NK-92 treated with Interleukin-12 subunit alpha and Interleukin-12 subunit beta, amount 100 ng/mL, for 24 hours (cell line): ENCODE results near the gene TNNI3K.

ENCODE experiments used
- DNase-seq: peaks from one replicate; lab custom pipeline; 2025; lab: John Stamatoyannopoulos, UW

TNNI3K gene

DNA sequence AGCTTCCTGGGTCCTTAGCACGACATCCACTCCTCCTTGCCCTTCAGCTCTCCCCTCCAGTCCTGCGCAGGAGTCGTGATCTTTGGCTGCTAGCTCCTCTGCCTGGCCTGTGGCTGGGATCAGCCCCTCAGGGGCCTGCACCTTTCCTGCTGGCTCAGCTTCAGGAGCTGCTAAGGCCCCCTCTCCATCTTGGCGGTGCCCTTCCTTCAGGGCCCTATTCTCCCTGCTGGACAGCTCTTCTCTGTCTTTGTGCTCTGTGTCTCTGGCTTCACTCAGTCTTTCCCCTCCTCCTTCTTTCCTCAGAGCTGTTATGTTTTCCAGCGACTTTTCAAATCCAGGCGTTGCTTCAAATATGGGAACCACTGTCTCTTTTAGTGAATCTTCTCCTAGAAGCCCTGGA is 336.7 kb downstream of the TNNI3K start:
- no peak for DNase-seq

GRCh38 chr1:74578101-74578500 is 342.9 kb downstream of the TNNI3K start:
- no peak for DNase-seq

GRCh38 chr1:74579425-74579824 is 344.2 kb downstream of the TNNI3K start:
- DNase-seq: no peak

- DNase-seq: no peak
These were observed 348.2 kb downstream of the TNNI3K start for GRCh38 chr1:74583397-74583796.

GRCh38 chr1:74584185-74584584 is 349.0 kb downstream of the TNNI3K start:
- no peak for DNase-seq

DNA sequence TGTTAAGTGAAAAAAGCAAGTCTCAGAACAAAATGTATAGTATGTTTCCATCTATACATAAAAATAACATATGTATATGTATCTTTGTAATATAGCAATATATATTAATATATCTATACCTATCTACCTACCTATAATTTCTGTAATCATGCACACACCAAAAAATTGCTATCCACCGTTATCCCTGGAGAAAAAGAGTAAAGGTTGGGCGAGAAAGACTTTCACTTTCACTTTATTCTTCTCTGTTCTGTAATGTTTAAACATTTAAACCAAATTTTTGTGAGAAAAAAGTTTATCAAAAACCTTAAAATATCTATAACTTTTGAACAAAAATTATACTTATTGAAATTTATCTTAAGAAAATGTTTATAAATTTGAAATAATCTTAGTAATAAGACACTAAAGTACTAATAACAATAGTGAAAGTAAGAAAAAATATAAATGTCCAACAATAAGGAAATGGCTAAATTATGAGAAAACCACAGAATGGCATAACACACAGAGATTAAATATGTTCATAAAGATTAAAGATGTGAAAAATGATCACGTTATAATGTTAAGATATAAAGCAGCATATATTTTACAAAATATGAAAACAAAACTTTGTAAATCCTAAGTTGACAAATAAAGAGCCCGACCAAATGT is 351.2 kb downstream of the TNNI3K start:
- DNase-seq: no peak

DNA sequence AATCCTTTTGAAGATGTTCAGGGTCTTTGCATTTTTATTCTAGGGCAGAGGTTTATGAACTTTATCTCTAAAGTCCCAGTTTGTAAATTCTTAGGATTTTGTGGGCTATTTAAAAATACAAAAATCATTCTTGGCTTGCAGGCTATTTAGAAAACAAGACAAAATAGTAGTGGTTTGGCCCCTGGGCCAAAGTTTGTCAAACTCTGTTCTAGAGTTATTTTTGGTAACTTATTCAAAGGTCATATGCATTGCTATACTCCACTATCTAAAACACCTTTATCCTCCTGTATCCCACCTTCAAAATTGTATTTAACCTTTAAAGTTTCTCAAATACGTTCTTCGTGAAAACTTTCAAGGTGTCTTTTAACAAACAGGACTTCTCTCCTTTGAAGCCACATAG is 352.7 kb downstream of the TNNI3K start:
- no peak for DNase-seq

- no peak for DNase-seq
These were observed 355.1 kb downstream of the TNNI3K start for GRCh38 chr1:74590288-74590687.

- DNase-seq: no peak
These were observed 356.8 kb downstream of the TNNI3K start for GRCh38 chr1:74591949-74592348.

GRCh38 chr1:74592580-74593355 is 357.6 kb downstream of the TNNI3K start:
- DNase-seq: no peak
